HL-60 (cell line): ENCODE measurements around the gene PPCDC.

Experiments
- CTCF ChIP-seq: IDR thresholded peaks from one replicate; pipeline ENCODE4 v1.5.1; 2011; ENCODE audit warnings: low read length, control low read depth, inconsistent platforms; ENCODE audit not compliant: insufficient read depth
- POLR2AphosphoS5 ChIP-seq: IDR thresholded peaks from 2 replicates; pipeline ENCODE4 v1.6.1; 2012; ENCODE audit warnings: low read depth
- REST ChIP-seq: IDR thresholded peaks from 2 replicates; pipeline ENCODE4 v1.6.1; 2012; ENCODE audit warnings: low read depth; ENCODE audit not compliant: insufficient replicate concordance

DNA sequence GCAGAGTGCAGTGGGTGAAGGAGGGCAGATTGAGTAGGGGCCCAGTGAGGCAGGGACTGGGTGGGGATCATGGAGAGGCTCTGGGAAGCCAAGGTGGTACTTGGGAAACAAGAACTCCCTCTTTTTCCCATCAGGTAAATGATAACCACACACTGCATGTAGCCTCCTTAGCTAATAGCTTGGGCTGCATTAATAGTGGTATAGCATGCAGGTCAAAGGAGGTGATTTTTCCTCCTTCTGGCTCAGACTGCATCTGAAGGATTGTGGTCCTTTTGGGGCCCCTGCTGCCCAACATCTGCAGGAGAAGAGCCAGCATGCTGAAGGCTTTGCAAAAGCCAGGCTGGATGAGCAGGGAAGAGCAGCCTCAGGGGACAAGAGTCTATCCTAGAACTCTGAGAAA is 45.4 kb downstream of the PPCDC start:
- no peak for TF ChIP-seq CTCF
- no peak for TF ChIP-seq POLR2AphosphoS5
- TF ChIP-seq REST, result no peak
